ENCODE measurements around the gene MGMT. TPM values are rescaled to one million over a fixed set of nuclear protein-coding genes. Genes with fewer than 3 reads are reported as not detected.

The MGMT gene
- total and polyA plus RNA-seq, 2 of the 4 experiments (the other 2 are of a cell fraction), result 11.5 to 17.8 TPM

DNA sequence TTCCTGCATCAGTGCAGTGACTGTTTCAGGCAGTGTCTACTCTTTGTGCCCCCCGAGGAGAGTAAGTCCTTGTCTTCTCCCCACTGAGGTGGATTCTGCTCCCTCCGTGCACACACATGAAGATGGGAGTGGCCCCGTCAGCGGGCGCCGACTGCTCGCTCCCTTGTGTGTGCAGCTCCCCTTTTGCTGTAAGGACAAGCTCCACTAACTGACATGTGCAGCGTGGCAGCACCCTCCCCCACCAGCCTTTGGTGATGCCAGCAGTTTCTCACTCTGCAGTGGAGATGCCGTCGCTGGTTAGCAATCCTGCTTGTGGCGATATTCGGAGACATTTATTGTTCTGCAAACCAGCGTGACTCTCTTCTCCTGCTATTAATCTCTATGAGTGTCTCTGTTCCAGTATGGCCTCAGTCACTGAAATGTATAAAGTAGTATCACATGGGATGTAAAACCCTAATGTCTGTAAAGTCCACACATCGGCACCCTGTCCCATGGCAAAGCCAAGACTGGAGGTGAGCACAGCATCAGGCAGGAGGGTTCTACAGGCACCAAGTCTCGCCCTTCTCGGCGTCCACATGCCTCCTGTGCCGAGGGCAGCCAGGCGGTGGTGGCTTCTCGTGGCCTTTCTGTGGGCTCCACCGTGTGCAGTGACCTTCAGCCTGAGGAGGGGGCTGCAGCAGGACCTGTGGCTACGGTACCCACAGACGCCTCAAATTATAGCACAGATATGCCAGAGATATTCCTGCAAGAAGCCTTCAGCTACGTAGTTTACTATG, 294.3 kb downstream of the MGMT start:
- in situ Hi-C loops (cut with MboI; ENCODE audit: low sequenced_read_pairs), result no loop called here

More for the DNA sequence above, 294.3 kb downstream of the MGMT start:
- ChIA-PET POLR2A (ENCODE audit: unreplicated experiment) (no interaction called here), CTCF (no interaction called here)
- no peaks in the 10 kb centered on the region for H3K9me1 ChIP-seq (ENCODE audit: insufficient read depth, low read length)
- H2BK120ac ChIP-seq (ENCODE audit: low read depth, low read length), result no peak overlapping the region
- no peak overlapping the region for H2AK9ac ChIP-seq (replicated peaks; ENCODE audit: low read depth, low read length, poor library complexity)
- no peak overlapping the region for H2BK20ac ChIP-seq (ENCODE audit: low read depth, low read length)
- no peak overlapping the region for H3K4ac ChIP-seq (ENCODE audit: low read depth, low read length)
- no peak overlapping the region for H4K8ac ChIP-seq (ENCODE audit: low read depth in 2 of 2, low read length in 2 of 2)
- H3K4me3 ChIP-seq (ENCODE audit: insufficient read depth, low read depth, low read length), result no peak overlapping the region
- no peak overlapping the region for H4K91ac ChIP-seq (ENCODE audit: insufficient read depth, low read depth, low read length)
- H3K4me1 ChIP-seq (ENCODE audit: control insufficient read depth, insufficient read depth, low read length), result no peaks in the 10 kb centered on the region
- no peak overlapping the region for H3K4me2 ChIP-seq (ENCODE audit: low read depth, low read length)
- no peaks in the 10 kb centered on the region for H4K20me1 ChIP-seq (ENCODE audit: insufficient read depth, low read length)
- H3K27me3 ChIP-seq (ENCODE audit: control insufficient read depth, insufficient read depth, low read length), result no peaks in the 10 kb centered on the region
- dilution Hi-C loops (cut with HindIII; ENCODE audit: low sequenced_read_pairs, unreplicated experiment), result no loop called here
- intact Hi-C loops (cut with micrococcal nuclease), result no loop called here
- ATAC-seq (ENCODE audit: low read depth) (no peak), DNase-seq (no peak)
- no peaks in the 10 kb centered on the region for H3K79me1 ChIP-seq (ENCODE audit: low read depth in 1 of 2, low read length in 2 of 2)
- TF ChIP-seq MAFK (IDR thresholded peaks at IDR 0.05; ENCODE audit: low read depth, low read length) (no peak), MXI1 (IDR thresholded peaks at IDR 0.05; ENCODE audit: borderline replicate concordance, low read depth, low read length) (no peak), RFX5 (IDR thresholded peaks at IDR 0.05; ENCODE audit: low read depth, low read length) (no peak), RAD21 (IDR thresholded peaks at IDR 0.05; ENCODE audit: low read length) (no peak), RCOR1 (IDR thresholded peaks at IDR 0.05; ENCODE audit: insufficient replicate concordance, low read length) (no peak)
- no peak overlapping the region for H4K5ac ChIP-seq (ENCODE audit: low read depth, low read length)
- H3K9ac ChIP-seq (ENCODE audit: low read depth, low read length), result no peak overlapping the region
- H3K56ac ChIP-seq (ENCODE audit: extremely low read depth, insufficient read depth, low read length), result no peak overlapping the region
- H3K27ac ChIP-seq (ENCODE audit: insufficient read depth, low read length), result no peak overlapping the region
- no peak overlapping the region for H2BK5ac ChIP-seq (ENCODE audit: low read depth, low read length, poor library complexity, severe bottlenecking)
- 88% methylated on average over 17 of the region's 24 CpGs; no CpG with 5 or more reads in 1 of the 2 experiments for WGBS, 2 experiments (ENCODE audit: extremely low coverage in 2 of 2, insufficient read length in 1 of 2)
- H2AFZ ChIP-seq (replicated peaks; ENCODE audit: low read length, poor library complexity), result no peak overlapping the region
- H3K23ac ChIP-seq (ENCODE audit: low read depth, low read length), result no peak overlapping the region
- no TSS peak for BruUV-seq (replicated peaks)
- peaks cover 4% of the 10 kb centered on the region; the same call in 1 of the 2 replicates for H3K9me3 ChIP-seq (ENCODE audit: control insufficient read depth, insufficient read depth, low read length)
- no peak overlapping the region for H2BK15ac ChIP-seq (ENCODE audit: low read depth, low read length)
- H3K18ac ChIP-seq (ENCODE audit: low read depth, low read length), result no peak overlapping the region
- no peak overlapping the region for H3K14ac ChIP-seq (replicated peaks; ENCODE audit: low read depth, low read length)
- peaks cover 8% of the 10 kb centered on the region; the same call in 1 of the 2 replicates for H3K36me3 ChIP-seq (ENCODE audit: control insufficient read depth, insufficient read depth, low read length)
- no peak overlapping the region for H2AK5ac ChIP-seq (ENCODE audit: low read depth, low read length)

Measured in IMR-90 (cell line).